Measurements from ENCODE around the gene KCTD1.
A peak's percentile ranks its signal among the peaks of the same experiment; 100 is the strongest.

The KCTD1 gene

DNA sequence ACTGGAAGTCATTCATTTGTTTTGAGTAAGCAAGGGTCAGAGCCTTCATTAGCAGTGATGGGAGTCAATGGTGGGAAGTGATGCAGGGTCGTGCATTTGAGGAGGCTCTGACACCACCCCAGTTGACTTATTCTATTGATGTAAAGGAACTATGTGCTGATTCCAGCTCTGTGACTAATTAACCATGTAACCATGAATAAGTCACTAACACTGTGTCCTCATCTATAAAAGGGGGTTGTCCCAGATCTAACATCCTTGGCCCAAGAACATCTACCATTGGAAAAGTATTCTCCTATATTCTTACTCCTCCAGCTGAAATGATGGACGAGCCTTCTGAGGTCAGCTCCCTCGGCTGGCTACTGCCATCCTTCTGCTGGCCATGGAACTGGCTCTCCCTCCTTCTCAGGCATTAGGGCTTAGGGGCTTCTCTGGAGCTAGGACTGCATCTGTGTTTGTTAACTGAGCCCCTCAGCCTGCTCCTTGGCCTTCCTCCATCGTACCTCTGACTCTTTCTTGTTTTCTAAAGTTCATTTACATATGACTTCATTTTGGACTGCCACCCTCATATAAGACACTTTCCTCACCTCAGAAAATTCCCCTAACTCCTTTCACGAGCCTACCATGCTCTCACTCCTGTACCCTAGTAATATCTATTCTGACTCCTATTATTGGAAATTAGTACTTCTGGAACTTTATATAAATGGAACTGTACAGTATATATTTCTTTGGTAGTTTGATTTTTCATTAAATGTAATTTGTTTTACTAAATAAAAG is 115.5 kb downstream of the KCTD1 start:
- DNase-seq (ENCODE audit: low read depth in 1 of 2, low spot score in 1 of 2) = no peak
- in situ Hi-C loops (cut with HindIII; ENCODE audit: low pct_unique_long_range_greater_than_20kb, low sequenced_read_pairs) = no loop called here
- no peak for TF ChIP-seq JUND (IDR thresholded peaks at IDR 0.05; ENCODE audit: low read depth)

DNA sequence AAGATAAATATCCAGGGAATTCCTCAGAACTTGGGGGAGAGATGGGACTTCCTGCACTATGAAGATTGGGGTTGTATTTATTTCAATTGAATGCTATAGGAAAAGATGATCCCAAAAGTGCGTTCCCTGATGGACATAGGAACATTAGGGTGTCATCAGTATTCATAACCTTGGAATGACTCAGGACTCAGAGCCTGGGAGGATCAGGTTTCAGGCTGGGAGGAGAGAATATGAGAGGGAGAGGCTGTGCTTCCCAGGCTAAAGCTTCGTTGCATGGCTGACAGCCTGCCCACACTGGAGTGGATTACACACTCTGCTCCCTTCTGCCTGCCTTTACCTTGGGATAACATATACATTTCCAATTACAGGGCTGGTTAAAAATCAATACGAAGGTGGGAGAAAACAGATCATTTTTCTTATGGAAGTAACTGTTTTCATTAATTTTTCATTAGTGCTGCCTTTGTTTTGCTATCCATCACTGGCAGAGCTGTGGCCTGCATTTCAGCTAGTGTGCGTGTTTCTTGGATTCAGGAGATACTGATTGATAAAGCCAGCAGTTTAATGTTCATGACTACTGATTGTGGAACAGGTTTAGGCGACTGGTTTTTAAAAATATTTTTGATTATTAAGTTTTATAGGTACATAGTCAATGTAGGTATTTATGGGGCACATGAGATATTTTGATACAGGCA is 118.7 kb downstream of the KCTD1 start:
- in situ Hi-C loops (cut with HindIII; ENCODE audit: low pct_unique_long_range_greater_than_20kb, low sequenced_read_pairs) = no loop called here
- no peak for TF ChIP-seq JUND (IDR thresholded peaks at IDR 0.05; ENCODE audit: low read depth)
- peak in 1 of 2 experiments; percentile 48 for DNase-seq (ENCODE audit: low read depth in 1 of 2, low spot score in 1 of 2)

DNA sequence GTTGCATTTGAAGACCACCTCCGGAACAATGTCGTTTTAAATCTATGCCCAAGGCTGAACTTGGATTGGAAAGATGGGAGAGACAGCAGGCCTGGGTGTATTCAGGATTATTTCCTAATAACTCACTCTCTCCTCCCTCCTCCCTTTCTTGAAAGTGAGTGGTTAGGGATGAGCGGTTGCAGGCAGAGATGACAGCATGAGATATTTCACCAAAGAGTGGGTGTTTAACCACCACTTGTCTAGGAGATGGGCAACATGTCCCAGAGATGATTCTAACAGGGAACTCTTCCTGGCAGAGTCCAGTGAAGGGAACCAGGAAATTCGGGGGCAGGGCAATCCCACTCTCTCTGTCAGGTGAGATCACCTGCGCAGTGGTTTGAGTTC is 123.2 kb downstream of the KCTD1 start:
- in situ Hi-C loops (cut with HindIII; ENCODE audit: low pct_unique_long_range_greater_than_20kb, low sequenced_read_pairs) = no loop called here
- no peak for DNase-seq (ENCODE audit: low read depth in 1 of 2, low spot score in 1 of 2)
- no peak for TF ChIP-seq JUND (IDR thresholded peaks at IDR 0.05; ENCODE audit: low read depth)

DNA sequence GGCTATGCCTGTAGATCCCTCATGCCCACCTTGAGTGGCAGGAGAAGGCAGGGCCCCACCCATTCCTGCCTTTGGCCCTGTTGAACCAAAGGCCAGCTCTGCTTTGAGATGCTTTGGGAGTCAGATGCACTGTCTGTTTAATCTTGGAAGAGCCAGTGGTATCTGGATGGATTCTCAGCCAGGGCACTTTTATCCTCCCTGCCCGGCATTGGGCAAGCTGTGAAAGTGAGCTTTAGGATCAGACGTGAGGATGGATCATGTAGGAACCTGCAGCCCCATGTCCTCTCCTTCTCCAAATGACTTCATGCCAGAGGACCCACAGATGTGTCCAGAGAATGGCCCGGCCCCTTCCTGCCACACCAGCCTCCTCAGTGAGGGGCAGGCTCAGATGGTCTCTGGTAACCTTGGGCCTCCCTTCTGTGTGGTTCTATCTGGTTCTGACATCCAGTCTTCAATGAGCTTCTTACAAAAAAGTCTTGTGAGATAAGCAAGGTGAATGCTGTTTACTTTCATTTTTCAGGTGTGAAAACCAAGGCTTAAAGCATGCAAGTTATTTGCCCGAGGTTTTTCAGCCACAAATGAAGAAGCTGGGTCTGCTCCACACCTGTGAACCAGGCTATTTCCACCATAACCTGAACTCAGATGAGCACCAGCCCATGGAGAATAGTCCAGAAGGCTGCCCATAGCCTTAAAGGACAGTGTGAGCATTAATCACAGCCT is 123.8 kb downstream of the KCTD1 start:
- DNase-seq (ENCODE audit: low read depth in 1 of 2, low spot score in 1 of 2) = no peak
- in situ Hi-C loops (cut with HindIII; ENCODE audit: low pct_unique_long_range_greater_than_20kb, low sequenced_read_pairs) = no loop called here
- no peak for TF ChIP-seq JUND (IDR thresholded peaks at IDR 0.05; ENCODE audit: low read depth)

DNA sequence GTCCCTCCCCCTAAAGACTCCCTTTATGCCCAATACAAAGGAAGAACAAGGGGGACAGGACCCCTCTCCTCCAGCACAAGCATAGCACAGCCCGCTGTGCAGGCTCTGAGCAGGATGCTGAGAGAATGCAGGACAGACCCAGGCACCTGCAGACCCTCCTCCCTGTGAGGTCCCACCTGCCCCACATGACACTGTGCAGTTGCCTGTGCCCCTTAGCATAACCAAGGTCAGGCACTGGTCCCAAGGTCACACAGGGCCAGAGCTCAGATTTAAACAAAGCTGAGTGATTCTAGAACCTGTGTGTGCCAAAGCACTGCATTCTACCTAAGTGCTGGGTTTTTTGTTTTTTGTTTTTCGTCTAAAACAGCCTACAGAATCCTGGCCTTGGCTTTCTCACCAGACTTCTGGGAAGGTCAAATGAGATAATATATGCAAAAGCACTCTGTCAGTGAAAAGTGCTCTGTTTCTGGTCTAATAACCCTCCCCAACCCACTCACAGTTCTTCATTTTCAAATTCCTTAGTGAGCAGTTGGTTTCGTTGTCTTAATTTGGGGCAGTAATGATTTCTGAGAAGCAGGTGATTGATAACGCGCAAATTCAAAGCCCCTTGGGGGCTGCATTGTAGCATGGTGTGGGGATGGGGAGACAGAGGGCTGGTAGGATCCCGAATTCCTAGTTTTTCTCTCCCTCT is 125.7 kb downstream of the KCTD1 start:
- no peak for TF ChIP-seq JUND (IDR thresholded peaks at IDR 0.05; ENCODE audit: low read depth)
- in situ Hi-C loops (cut with HindIII; ENCODE audit: low pct_unique_long_range_greater_than_20kb, low sequenced_read_pairs) = no loop called here
- DNase-seq (ENCODE audit: low read depth in 1 of 2, low spot score in 1 of 2) = no peak

DNA sequence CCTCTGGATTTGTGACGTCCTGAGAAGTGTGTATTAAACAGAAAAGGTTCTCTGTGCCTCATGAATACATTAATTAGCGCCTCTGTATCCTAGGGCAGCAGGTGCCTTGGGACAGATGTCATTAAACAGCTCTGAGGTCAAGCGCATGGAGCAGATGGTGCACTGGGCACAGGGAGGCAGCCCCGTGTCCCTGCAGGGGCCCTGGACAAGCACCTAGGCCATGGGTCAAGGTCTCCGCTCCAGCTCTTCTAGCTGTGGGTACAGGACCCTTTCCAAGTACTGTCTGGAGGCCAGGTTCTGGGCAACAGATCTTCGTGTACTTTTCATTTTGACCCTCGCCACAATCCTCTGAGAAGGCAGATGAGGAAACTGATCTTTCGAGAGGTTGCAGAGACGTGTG is 126.4 kb downstream of the KCTD1 start:
- no peak for DNase-seq (ENCODE audit: low read depth in 1 of 2, low spot score in 1 of 2)
- no peak for TF ChIP-seq JUND (IDR thresholded peaks at IDR 0.05; ENCODE audit: low read depth)
- in situ Hi-C loops (cut with HindIII; ENCODE audit: low pct_unique_long_range_greater_than_20kb, low sequenced_read_pairs) = no loop called here

DNA sequence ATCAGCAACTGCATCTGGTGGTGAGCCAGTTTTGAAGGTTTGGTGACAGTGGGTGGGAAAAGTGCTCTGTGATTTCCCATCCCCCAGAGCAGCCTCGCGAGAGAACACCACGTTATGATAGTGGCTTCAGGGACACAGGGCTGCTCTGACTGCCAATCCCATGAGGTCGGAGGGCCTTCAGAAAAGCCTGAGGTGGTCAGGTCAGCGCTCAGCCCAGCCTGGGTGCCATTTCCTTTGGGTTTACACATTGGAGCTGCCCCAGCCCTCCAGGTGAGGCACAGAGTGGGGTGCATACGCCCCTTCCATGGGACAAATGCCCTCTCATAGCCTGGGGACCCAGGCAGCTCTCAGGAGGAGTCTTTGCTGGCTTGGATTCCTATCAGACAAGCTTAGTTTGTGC is 126.8 kb downstream of the KCTD1 start:
- no peak for TF ChIP-seq JUND (IDR thresholded peaks at IDR 0.05; ENCODE audit: low read depth)
- no peak for DNase-seq (ENCODE audit: low read depth in 1 of 2, low spot score in 1 of 2)
- in situ Hi-C loops (cut with HindIII; ENCODE audit: low pct_unique_long_range_greater_than_20kb, low sequenced_read_pairs) = no loop called here

DNA sequence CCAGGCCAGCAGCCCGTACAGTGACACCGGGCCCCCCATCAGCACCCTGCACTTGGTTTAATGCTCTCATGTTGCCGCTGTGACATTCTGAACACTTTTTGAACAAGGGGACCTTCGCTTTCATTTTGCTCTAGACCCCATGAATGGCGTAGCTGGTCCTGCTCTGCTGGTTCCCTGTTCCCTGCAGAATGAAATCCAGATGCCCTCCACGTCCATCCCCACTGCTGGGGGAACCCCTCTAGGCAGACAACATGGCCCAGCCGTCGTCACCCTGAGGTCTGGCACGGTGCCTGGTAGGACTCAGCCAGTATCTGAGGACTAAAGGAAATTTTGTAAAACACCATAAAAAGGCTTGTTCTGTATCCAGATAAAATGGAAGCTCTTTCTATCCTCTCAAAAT is 128.6 kb downstream of the KCTD1 start:
- in situ Hi-C loops (cut with HindIII; ENCODE audit: low pct_unique_long_range_greater_than_20kb, low sequenced_read_pairs) = no loop called here
- no peak for DNase-seq (ENCODE audit: low read depth in 1 of 2, low spot score in 1 of 2)

DNA sequence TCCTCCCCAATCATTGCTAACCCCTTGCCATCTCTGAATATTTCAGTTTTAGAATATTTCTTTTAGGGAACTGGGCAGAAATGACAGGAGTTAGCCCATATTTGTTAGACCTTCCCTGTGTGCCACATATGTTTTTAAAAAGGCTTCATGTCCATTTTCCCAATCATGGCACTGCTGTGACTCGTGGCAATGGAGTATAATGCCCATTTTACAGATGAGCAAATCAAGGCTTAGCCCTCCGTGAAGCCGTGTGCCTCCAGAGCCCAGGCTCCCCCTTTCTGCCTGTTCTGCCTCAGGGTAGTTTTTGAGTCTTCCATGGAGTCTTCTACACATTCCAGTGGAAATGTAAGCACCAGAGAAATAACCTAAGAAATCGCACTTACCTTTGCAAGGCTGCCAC is 130.1 kb downstream of the KCTD1 start:
- DNase-seq (ENCODE audit: low read depth in 1 of 2, low spot score in 1 of 2) = no peak
- TF ChIP-seq JUND (IDR thresholded peaks at IDR 0.05; ENCODE audit: low read depth) = no peak
- in situ Hi-C loops (cut with HindIII; ENCODE audit: low pct_unique_long_range_greater_than_20kb, low sequenced_read_pairs) = no loop called here

More for the DNA sequence above, 128.6 kb downstream of the KCTD1 start:
- TF ChIP-seq JUND (IDR thresholded peaks at IDR 0.05; ENCODE audit: low read depth) = no peak

DNA sequence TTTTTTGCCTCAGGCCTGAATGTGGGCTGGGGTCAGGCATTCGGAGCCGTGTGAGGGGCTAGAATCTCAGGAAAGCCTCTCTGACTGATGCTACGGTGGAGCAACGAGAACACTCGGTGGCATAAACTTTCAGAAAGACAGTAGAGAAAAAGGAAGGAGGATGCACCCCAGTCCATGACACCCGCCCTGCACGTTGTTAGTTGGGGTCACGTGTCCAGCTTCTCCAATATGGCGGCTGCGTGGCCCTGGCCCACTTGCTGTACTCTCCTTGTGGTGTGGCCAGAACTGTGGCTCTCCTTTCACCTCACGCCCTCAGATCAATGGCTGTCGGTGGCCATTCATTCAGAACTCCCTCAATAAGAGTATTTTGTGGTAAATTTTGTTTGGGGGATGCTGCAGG is 131.2 kb downstream of the KCTD1 start:
- no peak for DNase-seq (ENCODE audit: low read depth in 1 of 2, low spot score in 1 of 2)
- in situ Hi-C loops (cut with HindIII; ENCODE audit: low pct_unique_long_range_greater_than_20kb, low sequenced_read_pairs) = no loop called here
- TF ChIP-seq JUND (IDR thresholded peaks at IDR 0.05; ENCODE audit: low read depth) = no peak

DNA sequence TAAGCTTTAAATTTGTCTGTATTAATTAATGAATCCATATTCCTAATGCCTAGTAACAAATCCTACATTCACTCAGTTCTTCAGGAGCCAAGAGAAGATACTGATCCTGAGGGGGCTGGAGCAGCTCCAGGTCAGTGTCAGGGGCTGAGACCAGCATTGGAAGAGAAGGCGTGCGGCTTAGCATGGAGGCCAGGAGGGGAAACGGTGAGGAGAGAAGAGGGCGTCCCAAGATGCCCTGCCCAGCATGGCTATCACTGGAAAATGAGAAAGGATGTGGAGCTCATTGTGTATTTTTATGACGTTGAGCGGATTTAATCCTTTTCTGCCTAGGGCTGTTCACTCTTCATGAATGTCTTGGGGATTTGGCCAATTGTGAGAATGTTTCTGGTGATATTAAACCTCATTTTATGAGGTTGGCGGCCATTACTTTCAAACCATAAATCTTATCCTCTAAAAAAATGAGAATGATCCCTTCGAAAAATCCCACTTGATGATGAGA is 131.7 kb downstream of the KCTD1 start:
- in situ Hi-C loops (cut with HindIII; ENCODE audit: low pct_unique_long_range_greater_than_20kb, low sequenced_read_pairs) = no loop called here
- DNase-seq (ENCODE audit: low read depth in 1 of 2, low spot score in 1 of 2) = no peak
- no peak for TF ChIP-seq JUND (IDR thresholded peaks at IDR 0.05; ENCODE audit: low read depth)

DNA sequence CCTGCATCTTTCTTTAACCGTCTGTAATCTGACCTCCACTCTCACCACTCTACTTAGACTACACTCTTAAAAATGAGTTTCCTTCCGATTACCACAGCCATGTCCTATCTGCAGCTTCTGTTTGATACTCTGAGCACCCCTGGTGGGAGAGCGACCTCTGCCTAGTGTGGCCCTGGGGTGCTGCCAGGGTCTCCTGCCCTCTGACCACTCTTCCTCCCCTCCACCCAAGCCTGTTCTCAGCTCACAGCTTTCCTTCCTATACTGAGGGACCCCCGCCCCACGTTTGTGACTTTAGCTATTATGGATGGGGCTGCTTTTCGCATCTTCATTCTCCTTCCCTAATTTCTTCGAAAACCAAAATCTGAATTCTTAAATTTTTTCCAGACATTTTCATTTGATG is 132.7 kb downstream of the KCTD1 start:
- DNase-seq (ENCODE audit: low read depth in 1 of 2, low spot score in 1 of 2) = no peak
- no peak for TF ChIP-seq JUND (IDR thresholded peaks at IDR 0.05; ENCODE audit: low read depth)
- in situ Hi-C loops (cut with HindIII; ENCODE audit: low pct_unique_long_range_greater_than_20kb, low sequenced_read_pairs) = no loop called here

Data from T47D (cell line).